ENCODE measurements around the gene CREM.

DNA sequence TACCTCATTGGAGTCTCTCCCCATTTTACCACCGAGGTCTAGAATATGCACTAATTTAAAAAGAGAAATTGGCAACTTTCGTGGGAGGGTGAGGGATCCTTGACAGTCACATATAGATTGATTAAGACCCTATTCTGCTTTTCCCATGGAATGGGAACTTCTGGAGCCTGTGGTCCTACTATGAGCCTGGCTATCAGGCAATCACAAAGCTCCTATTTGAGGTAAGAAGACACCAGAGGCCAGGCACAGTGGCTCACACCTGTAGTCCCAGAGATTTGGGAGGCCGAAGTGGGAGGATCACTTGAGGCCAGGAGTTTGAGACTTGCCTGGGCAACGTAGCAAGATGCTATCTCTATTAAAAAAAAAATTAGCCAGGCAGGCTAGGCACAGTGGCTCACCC lies 105.0 kb downstream of the CREM start:
- TF ChIP-seq POLR2AphosphoS5 (IDR thresholded peaks at IDR 0.05; ENCODE audit: low read depth, low read length) (no peak), MAX (IDR thresholded peaks at IDR 0.05) (no peak), CTCF (IDR thresholded peaks at IDR 0.05; ENCODE audit: control extremely low read depth in 1 of 3, insufficient read depth in 1 of 3, low read depth in 1 of 3, low read length in 3 of 3) (no peak), PHF8 (conservative IDR thresholded peaks at IDR 0.05; ENCODE audit: low read depth, low read length) (no peak)
